CD4-positive, alpha-beta T cell treated with Interleukin-4 for 4 hours (primary cell): ENCODE data around the gene NIT2.
"Not testable (repeated sequence)": the region's sequence is repeated elsewhere in the genome, so short reads cannot be mapped to it uniquely, and the experiment has no call there.

Experiments used
- DNase-seq: peaks from one replicate; pipeline ENCODE4 v3.0.0-alpha.2; 2020

The NIT2 gene, protein sequence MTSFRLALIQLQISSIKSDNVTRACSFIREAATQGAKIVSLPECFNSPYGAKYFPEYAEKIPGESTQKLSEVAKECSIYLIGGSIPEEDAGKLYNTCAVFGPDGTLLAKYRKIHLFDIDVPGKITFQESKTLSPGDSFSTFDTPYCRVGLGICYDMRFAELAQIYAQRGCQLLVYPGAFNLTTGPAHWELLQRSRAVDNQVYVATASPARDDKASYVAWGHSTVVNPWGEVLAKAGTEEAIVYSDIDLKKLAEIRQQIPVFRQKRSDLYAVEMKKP

GRCh38 chr3:100334488-100335351 is at the start of gene NIT2:
Gene NIT2, plus strand, starts transcription at chr3:100334757. Its CDS starts 35 bp downstream, at chr3:100334792.
- peak; percentile 73 for DNase-seq

DNA sequence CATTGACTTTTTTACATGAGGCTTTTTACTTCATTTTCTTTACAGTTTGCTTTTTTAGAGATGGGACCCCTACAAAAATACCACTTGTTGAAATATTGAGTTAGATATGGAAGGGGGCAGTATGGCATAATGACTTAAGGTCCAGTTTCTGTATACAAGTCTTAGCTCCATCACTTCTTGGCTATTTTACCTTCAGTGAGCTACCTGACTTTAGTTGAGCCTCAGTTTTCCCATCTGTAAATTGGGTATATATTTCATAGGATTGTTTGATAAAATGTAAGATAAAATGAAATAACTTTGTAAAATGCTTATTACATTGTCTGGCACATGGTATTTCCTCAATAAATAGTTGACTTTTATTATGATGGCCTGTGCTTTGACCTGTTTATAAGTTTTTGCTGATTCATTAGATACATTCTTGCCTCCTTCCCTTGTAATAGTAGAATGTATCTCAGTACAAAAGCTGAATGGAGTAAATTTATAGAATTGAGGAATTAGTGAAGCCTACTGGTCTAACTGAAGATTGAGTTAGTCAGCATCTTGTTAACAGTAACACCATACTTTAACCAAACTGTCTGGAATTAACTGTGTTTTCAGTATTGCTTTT is 46.2 kb upstream of the NIT2 start:
- no peak for DNase-seq

- DNase-seq: no peak
Observed at GRCh38 chr3:100289339-100289738, 45.2 kb upstream of the NIT2 start.

GRCh38 chr3:100295089-100295488 is 39.5 kb upstream of the NIT2 start:
- DNase-seq: no peak

DNA sequence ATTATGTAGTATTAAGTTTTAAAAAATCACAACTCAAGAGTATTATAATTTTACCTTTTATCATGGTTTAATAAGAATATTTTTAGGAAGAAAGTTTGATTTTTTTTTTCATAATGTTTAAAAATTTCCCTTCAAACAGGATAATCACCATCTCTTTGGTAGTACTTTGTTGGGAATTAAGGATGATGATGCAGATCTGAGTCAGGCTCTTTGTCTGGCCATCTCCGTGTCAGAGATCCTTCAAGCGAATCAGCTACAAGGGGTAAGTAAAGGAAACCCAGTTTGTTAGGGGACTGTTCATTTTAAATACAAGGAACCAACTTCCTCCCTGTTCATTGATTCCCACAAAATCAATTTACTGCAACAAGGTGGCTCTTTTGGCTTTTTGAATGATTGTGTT is 36.8 kb upstream of the NIT2 start:
- DNase-seq: no peak

- DNase-seq: no peak
Observed at GRCh38 chr3:100299016-100299415, 35.5 kb upstream of the NIT2 start.

GRCh38 chr3:100306695-100307094 is 27.9 kb upstream of the NIT2 start:
- DNase-seq: no peak

- DNase-seq: no peak
Observed at GRCh38 chr3:100310355-100310965, 24.1 kb upstream of the NIT2 start.

DNA sequence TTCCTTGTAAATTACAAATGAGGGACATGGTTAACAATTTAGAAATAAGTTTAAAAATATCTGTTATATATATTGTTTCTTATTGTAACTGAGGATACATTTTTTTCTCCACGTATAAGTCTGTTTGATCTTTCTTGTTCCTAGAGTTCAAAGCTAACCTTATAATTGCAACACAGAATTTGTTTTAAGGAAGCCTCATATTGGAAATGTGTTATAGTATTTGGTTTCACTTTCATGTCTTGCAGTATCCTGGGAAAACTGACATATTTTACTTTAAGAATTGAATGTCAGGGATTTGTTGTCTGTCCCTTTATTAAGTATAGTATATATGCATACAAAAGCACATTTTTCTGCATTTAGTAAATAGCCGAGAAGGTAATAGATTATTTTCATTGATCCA is 23.5 kb upstream of the NIT2 start:
- no peak for DNase-seq

GRCh38 chr3:100316641-100317069 is 17.9 kb upstream of the NIT2 start:
- peak; percentile 65 for DNase-seq

GRCh38 chr3:100317912-100318311 is 16.6 kb upstream of the NIT2 start:
- peak; percentile 6 for DNase-seq

DNA sequence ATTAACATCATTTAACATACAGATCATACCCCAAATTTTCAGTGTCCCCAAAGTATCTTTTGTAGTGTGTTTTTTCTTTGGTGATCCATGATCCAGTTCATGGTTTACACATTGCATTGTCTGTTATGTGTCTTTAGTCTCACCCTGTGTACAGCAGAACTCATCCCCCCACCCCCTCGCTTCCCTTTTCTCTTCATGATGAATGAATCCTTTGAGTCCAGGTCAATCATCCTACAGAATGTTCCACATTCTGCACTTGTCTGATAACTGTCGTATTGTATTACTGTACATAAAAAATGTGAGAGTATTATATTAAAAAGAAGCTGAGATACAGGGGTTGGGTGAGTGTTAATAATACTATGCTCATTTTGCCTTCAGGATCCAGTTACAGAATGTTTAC is 14.6 kb upstream of the NIT2 start:
- DNase-seq: no peak

GRCh38 chr3:100324044-100324443 is 10.5 kb upstream of the NIT2 start:
- no peak for DNase-seq

DNA sequence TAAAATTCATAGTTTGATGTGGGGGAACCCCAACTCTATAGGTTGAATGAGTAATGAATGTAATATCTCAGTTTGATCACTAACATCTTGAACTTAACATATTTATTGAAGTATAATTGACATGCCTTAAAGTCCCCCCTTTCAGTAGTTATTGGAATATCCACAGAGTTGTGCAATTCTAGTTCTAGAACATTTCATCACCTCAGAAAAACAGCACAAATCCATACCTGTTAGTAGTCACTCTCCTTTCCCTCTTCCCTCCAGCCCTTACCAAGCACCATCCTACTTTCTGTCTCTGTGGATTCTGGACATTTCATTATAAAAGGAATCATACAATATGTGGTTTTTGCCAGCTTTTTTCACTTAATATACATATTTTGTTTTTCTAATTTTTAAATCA is 8.7 kb upstream of the NIT2 start:
- DNase-seq: no peak

GRCh38 chr3:100327377-100327776 is 7.2 kb upstream of the NIT2 start:
- DNase-seq: not testable (repeated sequence)

DNA sequence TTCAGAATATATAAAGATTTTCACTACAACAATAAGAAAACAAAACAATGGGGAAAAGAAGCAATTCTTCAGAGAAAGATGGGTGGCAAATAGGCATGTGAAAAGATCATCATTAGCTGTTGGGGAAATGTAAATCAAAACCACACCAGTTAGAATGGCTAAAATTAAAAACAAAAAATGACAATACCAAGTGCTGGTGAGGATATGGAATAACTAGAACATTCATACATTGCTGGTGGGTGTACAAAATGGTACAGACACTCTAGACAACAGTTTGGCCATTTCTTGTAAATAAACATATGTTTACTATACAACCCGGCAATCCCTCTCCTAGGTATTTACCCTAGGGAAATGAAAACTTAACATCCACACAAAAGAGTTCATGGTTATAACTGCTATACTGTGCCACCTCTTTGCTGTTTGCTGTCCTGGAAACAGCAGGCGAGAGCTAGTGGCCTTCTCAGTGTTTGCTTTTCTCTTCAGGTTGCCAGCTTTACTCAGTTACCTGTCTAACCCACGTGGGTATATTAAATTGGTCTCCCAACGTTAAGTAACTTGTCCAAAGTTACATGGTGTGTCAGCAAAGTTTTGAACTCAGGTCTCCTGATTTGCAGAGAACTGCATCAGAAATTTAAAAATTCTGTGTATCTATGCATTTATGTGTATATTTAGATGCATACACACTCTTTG is 4.6 kb upstream of the NIT2 start:
- DNase-seq: no peak

GRCh38 chr3:100330651-100331050 is 3.9 kb upstream of the NIT2 start:
- DNase-seq: no peak

DNA sequence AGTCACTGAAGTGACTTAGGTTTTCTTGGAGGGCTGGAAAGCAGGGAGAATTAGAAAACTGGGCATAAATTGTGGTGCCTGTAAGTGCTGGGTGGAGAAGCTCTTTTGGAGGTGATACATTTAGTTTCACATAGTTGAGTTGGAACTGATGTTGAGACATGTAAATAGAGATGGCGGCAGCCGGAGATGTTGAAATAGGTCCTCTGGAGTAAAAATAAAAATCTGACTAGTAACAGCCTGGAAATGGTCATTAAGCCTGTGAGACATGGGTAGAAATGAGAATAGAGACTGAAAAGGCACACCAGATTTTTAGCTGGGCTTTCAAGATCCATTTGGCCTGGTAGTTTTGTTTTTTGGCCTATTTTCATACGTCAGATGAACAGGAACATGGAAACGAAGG is 2.9 kb upstream of the NIT2 start:
- no peak for DNase-seq

DNA sequence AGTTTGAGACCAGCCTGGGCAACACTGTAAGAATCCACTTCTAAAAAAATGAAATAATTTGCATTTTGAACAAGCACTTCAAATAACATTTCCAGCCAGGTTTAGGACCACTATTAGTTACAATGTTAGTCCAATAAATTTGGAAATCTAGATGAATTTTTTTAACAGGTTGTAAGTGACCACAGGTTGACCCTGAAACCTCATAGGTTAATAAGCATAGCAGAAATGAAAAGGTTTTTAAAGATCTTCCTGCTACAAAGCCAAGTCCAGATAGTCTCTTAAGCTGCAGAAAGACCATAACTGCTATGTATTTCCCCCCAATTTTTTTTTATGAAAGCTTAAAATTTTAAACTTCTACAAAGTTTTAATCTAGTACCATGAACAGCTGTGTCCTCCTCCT is 1.5 kb upstream of the NIT2 start:
- DNase-seq: no peak

- no peak for DNase-seq
Observed at GRCh38 chr3:100333970-100334487, 528 bp upstream of the NIT2 start.

DNA sequence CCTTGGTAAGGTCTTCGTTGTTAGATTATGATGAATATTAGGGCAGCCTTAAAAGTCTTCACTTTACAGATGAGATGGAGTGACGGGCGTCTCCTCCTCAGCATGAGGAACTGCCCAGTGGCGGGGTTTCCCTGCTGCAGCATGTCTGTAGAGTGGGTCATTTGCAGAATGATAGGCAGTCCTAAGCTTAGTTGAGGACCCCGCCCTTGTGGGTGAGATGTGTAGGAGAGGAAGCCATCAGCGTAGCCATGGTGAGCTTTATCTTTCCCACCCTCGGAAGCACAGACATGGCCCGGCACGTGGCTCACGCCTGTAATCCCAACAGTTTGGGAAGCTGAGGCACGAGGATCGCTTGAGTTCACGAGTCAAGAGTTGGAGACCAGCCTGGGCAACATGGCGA is 877 bp downstream of the NIT2 start:
- DNase-seq: peak; percentile 21

DNA sequence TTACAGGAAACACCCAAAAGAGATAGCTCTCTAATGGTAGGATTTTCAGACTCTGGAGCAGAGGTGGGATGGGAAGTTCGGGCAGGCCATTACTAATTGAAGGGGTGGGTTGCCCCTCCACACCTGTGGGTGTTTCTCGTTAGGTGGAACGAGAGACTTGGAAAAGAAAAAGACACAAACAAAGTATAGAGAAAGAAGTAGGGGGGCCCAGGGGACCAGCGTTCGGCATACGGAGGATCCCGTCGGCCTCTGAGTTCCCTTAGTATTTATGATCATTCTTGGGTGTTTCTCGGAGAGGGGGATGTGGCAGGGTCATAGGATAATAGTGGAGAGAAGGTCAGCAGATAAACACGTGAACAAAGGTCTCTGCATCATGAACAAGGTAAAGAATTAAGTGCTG is 1.7 kb downstream of the NIT2 start:
- not testable (repeated sequence) for DNase-seq

- no peak for DNase-seq
Observed at GRCh38 chr3:100338911-100339310, 4.4 kb downstream of the NIT2 start.
